ENCODE data around the gene PREX1. TPM values are rescaled to one million over a fixed set of nuclear protein-coding genes. Genes with fewer than 3 reads are reported as not detected.

Gene PREX1
- polyA plus RNA-seq, 1 of the 3 experiments (the other 2 are of a cell fraction) = 5.3 TPM

GRCh38 chr20:48817367-48818030 lies 10.3 kb downstream of the PREX1 start:
- H3K27ac ChIP-seq (ENCODE audit: low read depth in 2 of 2, low read length in 1 of 2) = no peak overlapping the region
- no peaks in the 10 kb centered on the region for H3K9me2 ChIP-seq
- H3K4me1 ChIP-seq (ENCODE audit: control insufficient read depth in 1 of 2, insufficient read depth in 2 of 2, low read depth in 1 of 2, low read length in 1 of 2) = no peaks in the 10 kb centered on the region
- H3K9ac ChIP-seq = no peak overlapping the region
- no peaks in the 10 kb centered on the region for H3K36me3 ChIP-seq (replicated peaks in 1 of 2; ENCODE audit: control insufficient read depth in 1 of 2, insufficient read depth in 2 of 2, low read length in 1 of 2)
- no peaks in the 10 kb centered on the region for H4K20me1 ChIP-seq (ENCODE audit: insufficient read depth)
- no peak overlapping the region for H2AFZ ChIP-seq (ENCODE audit: low read depth)
- H3K27me3 ChIP-seq (ENCODE audit: insufficient read depth) = no peaks in the 10 kb centered on the region
- 93% methylated on average over 4 of the region's 4 CpGs for WGBS (ENCODE audit: low lambda C conversion rate)
- H3K79me2 ChIP-seq (ENCODE audit: insufficient read depth) = no peaks in the 10 kb centered on the region
- POLR2A ChIA-PET = no interaction called here
- H3K9me3 ChIP-seq = no peaks in the 10 kb centered on the region
- CTCF ChIA-PET = interaction anchor here (1.3 to 1.7 kb wide), 3 partner anchors 9 to 160 kb away, joined by 3 to 7 read pairs (median 6); no protein-coding TSS in a partner anchor
- TF ChIP-seq CTCF (IDR thresholded peaks at IDR 0.05) = no peak
- no peak for TF ChIP-seq ELF1 (IDR thresholded peaks at IDR 0.05)
- TF ChIP-seq GATA2 (CRISPR knock-in tag; IDR thresholded peaks at IDR 0.05) = no peak
- no peak for TF ChIP-seq SMC3 (IDR thresholded peaks at IDR 0.05; ENCODE audit: low read depth, low read length)
- no peak for TF ChIP-seq NFIC (IDR thresholded peaks at IDR 0.05; ENCODE audit: borderline replicate concordance)
- no peak for TF ChIP-seq ZBTB33 (IDR thresholded peaks at IDR 0.05; ENCODE audit: borderline replicate concordance, low read depth)
- no peaks in the 10 kb centered on the region for H3F3A ChIP-seq (replicated peaks; ENCODE audit: insufficient read depth)
- no peak for DNase-seq
- no peak overlapping the region for H3K4me2 ChIP-seq
- H3K4me3 ChIP-seq (ENCODE audit: low read depth in 2 of 2, low read length in 1 of 2) = no peak overlapping the region

- no peak overlapping the region for H3K9ac ChIP-seq
- no peak overlapping the region for H3K4me3 ChIP-seq (ENCODE audit: low read depth in 2 of 2, low read length in 1 of 2)
- H3K9me3 ChIP-seq = no peaks in the 10 kb centered on the region
- no peaks in the 10 kb centered on the region for H3K36me3 ChIP-seq (replicated peaks in 1 of 2; ENCODE audit: control insufficient read depth in 1 of 2, insufficient read depth in 2 of 2, low read length in 1 of 2)
- H2AFZ ChIP-seq (ENCODE audit: low read depth) = no peak overlapping the region
- H3K4me2 ChIP-seq = no peak overlapping the region
- no peaks in the 10 kb centered on the region for H4K20me1 ChIP-seq (ENCODE audit: insufficient read depth)
- no peak overlapping the region for H3K27ac ChIP-seq (ENCODE audit: low read depth in 2 of 2, low read length in 1 of 2)
- no peaks in the 10 kb centered on the region for H3K79me2 ChIP-seq (ENCODE audit: insufficient read depth)
- no peak for DNase-seq
- no peaks in the 10 kb centered on the region for H3F3A ChIP-seq (replicated peaks; ENCODE audit: insufficient read depth)
- H3K4me1 ChIP-seq (ENCODE audit: control insufficient read depth in 1 of 2, insufficient read depth in 2 of 2, low read depth in 1 of 2, low read length in 1 of 2) = no peaks in the 10 kb centered on the region
- POLR2A ChIA-PET = no interaction called here
- WGBS (ENCODE audit: low lambda C conversion rate) = 90% methylated on average over 14 of the region's 14 CpGs
- H3K9me2 ChIP-seq = no peaks in the 10 kb centered on the region
- CTCF ChIA-PET = interaction anchor here (1.3 to 1.7 kb wide), 3 partner anchors 10 to 159 kb away, joined by 3 to 7 read pairs (median 6); no protein-coding TSS in a partner anchor
- no peaks in the 10 kb centered on the region for H3K27me3 ChIP-seq (ENCODE audit: insufficient read depth)
- no peak for TF ChIP-seq FOSL2 (IDR thresholded peaks at IDR 0.05; ENCODE audit: borderline replicate concordance, low read depth)
- TF ChIP-seq FOXJ3 (CRISPR knock-in tag; IDR thresholded peaks at IDR 0.05) = no peak
- no peak for TF ChIP-seq PBX3 (IDR thresholded peaks at IDR 0.05)
- TF ChIP-seq RFX5 (IDR thresholded peaks at IDR 0.05; ENCODE audit: low read length) = no peak
- TF ChIP-seq USF2 (IDR thresholded peaks at IDR 0.05; ENCODE audit: borderline replicate concordance, low read depth, low read length) = no peak
- TF ChIP-seq TAF1 (IDR thresholded peaks at IDR 0.05; ENCODE audit: borderline replicate concordance, low read depth, low read length) = no peak
- TF ChIP-seq SMC3 (IDR thresholded peaks at IDR 0.05; ENCODE audit: low read depth, low read length) = no peak
- TF ChIP-seq RAD21 (IDR thresholded peaks at IDR 0.05; ENCODE audit: low read length) = no peak
- TF ChIP-seq NRF1 (IDR thresholded peaks at IDR 0.05; ENCODE audit: low read depth, low read length) = no peak
- TF ChIP-seq GATA2 (CRISPR knock-in tag; IDR thresholded peaks at IDR 0.05) = no peak
- no peak for TF ChIP-seq ZBTB33 (IDR thresholded peaks at IDR 0.05; ENCODE audit: borderline replicate concordance, low read depth)
- no peak for TF ChIP-seq GABPA (IDR thresholded peaks at IDR 0.05; ENCODE audit: low read depth)
- TF ChIP-seq ELF1 (IDR thresholded peaks at IDR 0.05) = no peak
Measured at GRCh38 chr20:48816282-48817205, 11.3 kb downstream of the PREX1 start.
